Measurements from ENCODE around the gene SLC25A33. TPM values are rescaled to one million over a fixed set of nuclear protein-coding genes. Genes with fewer than 3 reads are reported as not detected.

Gene SLC25A33
- total and polyA plus RNA-seq, 2 of the 8 experiments (the other 6 are each of a cell fraction or from before 2014, with no cell fraction given), result 7.8 to 12.8 TPM

DNA sequence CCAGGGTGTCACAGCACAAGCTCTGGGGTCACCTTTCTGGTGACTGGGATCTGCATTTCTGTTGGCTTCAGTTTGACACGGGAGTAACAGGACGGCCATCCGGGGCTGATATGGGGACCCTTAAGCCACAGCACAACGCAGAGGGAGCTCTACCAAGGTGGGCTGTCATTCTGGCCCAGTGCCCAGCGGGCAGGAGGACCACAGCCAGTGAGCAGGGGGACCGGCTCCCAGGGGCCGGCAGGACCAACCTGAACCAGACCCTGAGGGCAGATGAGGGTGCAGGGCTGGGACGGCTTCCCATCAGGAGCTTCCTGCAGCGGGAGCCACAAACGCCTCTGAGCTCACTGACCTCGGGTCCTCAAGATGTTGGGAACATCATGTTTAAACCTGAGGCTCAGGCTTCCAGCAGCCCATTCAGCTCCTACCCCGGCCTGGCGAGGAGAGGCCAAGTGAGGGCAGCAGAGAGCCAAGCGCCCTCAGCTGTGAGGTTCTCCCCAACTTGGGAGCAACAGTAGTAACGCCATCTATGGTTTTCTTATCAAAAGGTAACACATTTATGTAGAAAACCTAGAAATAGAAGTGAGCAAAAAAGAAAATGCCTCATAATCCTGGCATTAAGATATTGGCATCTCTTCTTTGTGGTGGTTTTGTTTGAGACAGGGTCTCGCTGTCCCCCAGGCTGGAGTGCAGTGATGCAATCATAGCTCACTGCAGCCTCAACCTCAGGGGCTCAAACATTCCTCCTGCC is 76.2 kb downstream of the SLC25A33 start:
- H3K79me2 ChIP-seq (ENCODE audit: control insufficient read depth in 1 of 2, insufficient read depth in 2 of 2, low read length in 2 of 2), result no peaks in the 10 kb centered on the region
- H2BK120ac ChIP-seq (replicated peaks; ENCODE audit: low read depth, low read length), result no peak overlapping the region
- H3K4me2 ChIP-seq (ENCODE audit: insufficient read depth in 1 of 2, low read depth in 2 of 2, low read length in 2 of 2), result no peak overlapping the region
- no peak overlapping the region for H3K4me3 ChIP-seq (ENCODE audit: extremely low read depth in 1 of 4, insufficient read depth in 2 of 4, low read depth in 3 of 4, low read length in 4 of 4)
- no peaks in the 10 kb centered on the region for H3K23me2 ChIP-seq (ENCODE audit: low read depth, low read length)
- H3K4ac ChIP-seq (replicated peaks; ENCODE audit: insufficient read length, low read depth, low read length), result no peak overlapping the region
- ChIA-PET CTCF (ENCODE audit: partially characterized antibody) (interaction anchor here (0.6 to 6.7 kb wide), 53 partner anchors 10 to 536 kb away, joined by 3 to 77 read pairs (median 3); partner anchors contain the start of gene PIK3CD), POLR2A (ENCODE audit: partially characterized antibody) (interaction anchor here (0.6 to 1.6 kb wide), 7 partner anchors 9 to 28 kb away, joined by 4 to 8 read pairs (median 4); no protein-coding TSS in a partner anchor)
- no peak overlapping the region for H3K23ac ChIP-seq (ENCODE audit: insufficient read length)
- no peak overlapping the region for H3K27ac ChIP-seq (ENCODE audit: low read depth, low read length)
- H3K14ac ChIP-seq (ENCODE audit: insufficient read length), result no peak overlapping the region
- H2BK20ac ChIP-seq (ENCODE audit: low read length), result no peak overlapping the region
- no peaks in the 10 kb centered on the region for H4K20me1 ChIP-seq (replicated peaks in 1 of 2; ENCODE audit: control insufficient read depth in 1 of 2, insufficient read depth in 2 of 2, low read length in 2 of 2)
- H3K9ac ChIP-seq (replicated peaks in 1 of 4; ENCODE audit: extremely low read depth in 1 of 4, low read depth in 3 of 4, low read length in 3 of 4), result no peak overlapping the region
- no peak overlapping the region for H2BK15ac ChIP-seq (ENCODE audit: low read length)
- H2BK5ac ChIP-seq (ENCODE audit: low read depth, low read length), result no peak overlapping the region
- no peaks in the 10 kb centered on the region for H3K27me3 ChIP-seq (replicated peaks in 1 of 4; ENCODE audit: control insufficient read depth in 3 of 4, extremely low read depth in 1 of 4, insufficient read depth in 3 of 4, low read length in 3 of 4)
- peaks cover 4 to 17% (median 10%) of the 10 kb centered on the region in 4 experiments; a peak in 4 of 8 replicates for H3K36me3 ChIP-seq (ENCODE audit: control insufficient read depth in 2 of 4, insufficient read depth in 4 of 4, low read length in 3 of 4)
- DNase-seq (ENCODE audit: low read depth in 1 of 2, low spot score in 2 of 2) (peak; percentile 59 to 86), FAIRE-seq (peak; percentile 97)
- no peak overlapping the region for H2BK12ac ChIP-seq (ENCODE audit: low read depth, low read length)
- 62% methylated on average over 16 of the region's 16 CpGs; no CpG with 5 or more reads in 1 of the 2 experiments for WGBS, 2 experiments (ENCODE audit: extremely low coverage in 1 of 2, insufficient coverage in 1 of 2, insufficient read length in 1 of 2, insufficient replicate concordance in 2 of 2, low coverage in 1 of 2, low lambda C conversion rate in 2 of 2, missing lambda C conversion rate in 1 of 2)
- H4K8ac ChIP-seq (ENCODE audit: extremely low read depth, insufficient read depth, low read length), result no peak overlapping the region
- H3K9me3 ChIP-seq (ENCODE audit: insufficient read depth in 2 of 2, low read depth in 1 of 2, low read length in 1 of 2), result no peaks in the 10 kb centered on the region
- H3K4me1 ChIP-seq (replicated peaks in 1 of 4; ENCODE audit: control insufficient read depth in 3 of 4, insufficient read depth in 4 of 4, low read length in 3 of 4), result no peaks in the 10 kb centered on the region; a peak in 1 of 7 replicates
- H3K79me1 ChIP-seq (ENCODE audit: low read depth, low read length), result no peaks in the 10 kb centered on the region; the same call in 1 of the 2 replicates
- H3K18ac ChIP-seq (ENCODE audit: extremely low read depth, low read length), result no peak overlapping the region; the same call in 1 of the 2 replicates
- H4K91ac ChIP-seq (replicated peaks; ENCODE audit: insufficient read length, low read length), result no peak overlapping the region
- H3K56ac ChIP-seq (replicated peaks; ENCODE audit: insufficient read length, low read depth, low read length), result no peak overlapping the region
- H4K5ac ChIP-seq (ENCODE audit: insufficient read length, low read depth, low read length), result no peak overlapping the region
- no peak overlapping the region for H2AK5ac ChIP-seq (ENCODE audit: low read depth, low read length)
- H2AFZ ChIP-seq (ENCODE audit: low read length), result no peak overlapping the region
- TF ChIP-seq TBP (IDR thresholded peaks at IDR 0.05; ENCODE audit: low read depth, low read length), result peak; percentile 22; the same call in 1 of the 2 replicates
- no peak for TF ChIP-seq RBBP5 (IDR thresholded peaks at IDR 0.05; ENCODE audit: borderline replicate concordance, low read depth, low read length)
- no peak for TF ChIP-seq SIN3A (conservative IDR thresholded peaks at IDR 0.05 in 1 of 2, IDR thresholded peaks at IDR 0.05 in 1 of 2; ENCODE audit: low read depth in 1 of 2, low read length in 2 of 2)
- no peak for TF ChIP-seq CTBP2 (IDR thresholded peaks at IDR 0.05; ENCODE audit: borderline replicate concordance, insufficient read depth, insufficient read length, low read length)
- no peak for TF ChIP-seq SUZ12 (IDR thresholded peaks at IDR 0.05; ENCODE audit: low read length)
- TF ChIP-seq POLR2AphosphoS5 (IDR thresholded peaks at IDR 0.05; ENCODE audit: low read depth, low read length), result 0 out of 2 replicates have a peak, but pooled peaks have one; percentile 39
- TF ChIP-seq RFX5 (IDR thresholded peaks at IDR 0.05; ENCODE audit: borderline replicate concordance, low read depth, low read length), result no peak
- no peak for TF ChIP-seq KDM5A (IDR thresholded peaks at IDR 0.05; ENCODE audit: low read length)
- TF ChIP-seq, protein P1, sequence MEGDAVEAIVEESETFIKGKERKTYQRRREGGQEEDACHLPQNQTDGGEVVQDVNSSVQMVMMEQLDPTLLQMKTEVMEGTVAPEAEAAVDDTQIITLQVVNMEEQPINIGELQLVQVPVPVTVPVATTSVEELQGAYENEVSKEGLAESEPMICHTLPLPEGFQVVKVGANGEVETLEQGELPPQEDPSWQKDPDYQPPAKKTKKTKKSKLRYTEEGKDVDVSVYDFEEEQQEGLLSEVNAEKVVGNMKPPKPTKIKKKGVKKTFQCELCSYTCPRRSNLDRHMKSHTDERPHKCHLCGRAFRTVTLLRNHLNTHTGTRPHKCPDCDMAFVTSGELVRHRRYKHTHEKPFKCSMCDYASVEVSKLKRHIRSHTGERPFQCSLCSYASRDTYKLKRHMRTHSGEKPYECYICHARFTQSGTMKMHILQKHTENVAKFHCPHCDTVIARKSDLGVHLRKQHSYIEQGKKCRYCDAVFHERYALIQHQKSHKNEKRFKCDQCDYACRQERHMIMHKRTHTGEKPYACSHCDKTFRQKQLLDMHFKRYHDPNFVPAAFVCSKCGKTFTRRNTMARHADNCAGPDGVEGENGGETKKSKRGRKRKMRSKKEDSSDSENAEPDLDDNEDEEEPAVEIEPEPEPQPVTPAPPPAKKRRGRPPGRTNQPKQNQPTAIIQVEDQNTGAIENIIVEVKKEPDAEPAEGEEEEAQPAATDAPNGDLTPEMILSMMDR (IDR thresholded peaks at IDR 0.05; ENCODE audit: control extremely low read depth in 1 of 3, insufficient read depth in 1 of 3, low read depth in 1 of 3, low read length in 3 of 3), result peak; percentile 94 to 96 (median 95)

All from H1 (cell line).